GM12865 (cell line): ENCODE data around the gene SIGMAR1.
A peak's percentile ranks its signal among the peaks of the same experiment; 100 is the strongest.

ENCODE experiments used
- DNase-seq: peaks from one replicate; pipeline ENCODE4 v3.0.0; 2010; ENCODE audit warnings: low read depth
- H3K4me3 ChIP-seq: 2 replicates; pipeline ENCODE4 v1.5.1; 2011; ENCODE audit warnings: mild to moderate bottlenecking, low read depth, low read length, control low read depth
- TF ChIP-seq, protein P1 (sequence below): IDR thresholded peaks from 2 replicates; pipeline ENCODE4 v1.5.1; 2011; ENCODE audit warnings: low read length, control low read depth, low read depth, inconsistent platforms; ENCODE audit not compliant: insufficient read depth; ENCODE audit errors: missing control alignments

SIGMAR1 gene

GRCh38 chr9:34655394-34655793, 17.8 kb upstream of the SIGMAR1 start:
- H3K4me3 ChIP-seq, result no peak overlapping the region
- no peak for DNase-seq
- TF ChIP-seq, protein P1, sequence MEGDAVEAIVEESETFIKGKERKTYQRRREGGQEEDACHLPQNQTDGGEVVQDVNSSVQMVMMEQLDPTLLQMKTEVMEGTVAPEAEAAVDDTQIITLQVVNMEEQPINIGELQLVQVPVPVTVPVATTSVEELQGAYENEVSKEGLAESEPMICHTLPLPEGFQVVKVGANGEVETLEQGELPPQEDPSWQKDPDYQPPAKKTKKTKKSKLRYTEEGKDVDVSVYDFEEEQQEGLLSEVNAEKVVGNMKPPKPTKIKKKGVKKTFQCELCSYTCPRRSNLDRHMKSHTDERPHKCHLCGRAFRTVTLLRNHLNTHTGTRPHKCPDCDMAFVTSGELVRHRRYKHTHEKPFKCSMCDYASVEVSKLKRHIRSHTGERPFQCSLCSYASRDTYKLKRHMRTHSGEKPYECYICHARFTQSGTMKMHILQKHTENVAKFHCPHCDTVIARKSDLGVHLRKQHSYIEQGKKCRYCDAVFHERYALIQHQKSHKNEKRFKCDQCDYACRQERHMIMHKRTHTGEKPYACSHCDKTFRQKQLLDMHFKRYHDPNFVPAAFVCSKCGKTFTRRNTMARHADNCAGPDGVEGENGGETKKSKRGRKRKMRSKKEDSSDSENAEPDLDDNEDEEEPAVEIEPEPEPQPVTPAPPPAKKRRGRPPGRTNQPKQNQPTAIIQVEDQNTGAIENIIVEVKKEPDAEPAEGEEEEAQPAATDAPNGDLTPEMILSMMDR, result no peak

DNA sequence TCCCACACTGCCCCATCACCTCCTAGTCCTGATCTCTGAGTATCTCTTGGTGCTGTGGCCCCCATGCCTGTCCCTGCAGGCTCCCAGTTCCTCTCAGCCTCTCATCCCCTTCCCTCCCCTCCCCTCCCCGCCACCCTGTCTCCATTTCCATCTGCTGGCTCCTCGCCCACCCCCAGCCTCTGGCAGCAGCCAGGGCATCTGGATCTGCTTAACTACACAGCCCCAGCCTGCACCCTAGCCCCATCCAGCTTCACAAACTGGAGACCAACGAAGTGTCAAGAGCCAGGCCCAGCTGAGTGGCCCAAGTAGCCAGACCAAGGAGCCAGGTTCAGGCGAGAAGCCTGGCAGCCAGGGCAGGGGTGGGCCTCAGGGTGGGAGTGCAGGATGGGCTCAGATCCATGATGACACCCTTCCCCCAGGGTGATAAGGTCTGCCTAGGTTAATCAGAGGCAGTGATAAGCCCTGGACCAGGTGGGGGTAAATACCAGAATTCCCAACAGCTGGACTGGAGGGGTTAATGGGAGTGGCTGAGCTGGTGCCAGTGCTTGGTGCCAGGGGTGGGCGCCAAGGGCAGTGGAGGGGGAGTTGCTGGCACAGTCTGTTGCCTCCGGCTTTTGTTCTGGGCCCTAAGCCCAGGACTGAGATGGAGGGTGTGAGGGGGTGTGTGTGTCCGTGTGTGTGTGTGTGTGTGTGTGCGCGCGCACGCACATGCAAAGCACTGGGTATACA, 16.9 kb upstream of the SIGMAR1 start:
- TF ChIP-seq, protein P1, result no peak
- no peak for DNase-seq
- no peak overlapping the region for H3K4me3 ChIP-seq

DNA sequence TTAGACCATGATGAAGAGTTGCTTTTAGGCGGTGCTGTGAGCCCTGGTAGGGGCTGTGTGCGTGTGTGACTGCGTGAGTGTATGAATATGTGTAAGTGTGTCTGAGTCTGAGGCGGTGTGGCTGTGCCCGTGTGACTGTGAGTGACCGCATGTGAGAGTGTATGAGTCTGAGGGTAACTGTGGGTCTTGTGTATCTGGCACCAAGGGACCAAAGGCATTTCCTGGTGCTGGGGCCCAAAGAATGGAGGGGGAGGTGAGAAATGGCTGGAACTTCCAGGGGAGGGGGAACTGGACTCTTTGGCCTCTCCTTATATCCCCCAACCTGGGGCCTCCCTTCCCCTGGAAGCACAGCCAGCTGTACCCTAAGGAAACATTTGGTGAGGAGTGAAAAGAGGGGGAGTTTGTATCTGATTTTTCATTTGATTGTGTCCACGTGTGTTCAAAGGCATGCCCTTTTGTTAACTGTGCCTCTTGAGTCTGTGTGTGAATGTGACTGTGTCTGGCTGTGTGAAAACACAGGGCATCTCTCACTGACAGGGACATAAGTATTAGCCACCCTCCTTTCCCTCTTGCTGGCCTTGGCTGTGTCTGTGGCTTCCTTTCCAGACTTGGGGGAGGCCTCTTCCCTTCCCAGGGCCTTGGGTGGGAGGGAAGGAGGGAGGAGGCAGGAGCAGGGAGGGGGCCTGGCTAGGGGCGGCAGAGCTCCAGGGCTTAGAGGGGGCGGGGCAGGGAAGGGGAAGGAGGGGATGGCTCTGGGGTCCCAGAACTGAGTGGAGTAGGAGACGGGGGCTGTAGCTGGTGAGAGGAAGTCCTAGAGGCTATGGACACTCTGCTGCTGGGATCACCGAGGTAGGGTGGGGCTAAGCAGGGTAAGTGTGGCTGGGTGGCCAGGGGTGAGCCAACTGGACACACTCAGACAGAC, 15.8 kb upstream of the SIGMAR1 start:
- no peak overlapping the region for H3K4me3 ChIP-seq
- no peak for DNase-seq
- TF ChIP-seq, protein P1, result no peak

GRCh38 chr9:34652602-34653000, 15.0 kb upstream of the SIGMAR1 start:
- no peak for DNase-seq
- peak overlapping the region; percentile 25 for H3K4me3 ChIP-seq
- TF ChIP-seq, protein P1, result no peak

DNA sequence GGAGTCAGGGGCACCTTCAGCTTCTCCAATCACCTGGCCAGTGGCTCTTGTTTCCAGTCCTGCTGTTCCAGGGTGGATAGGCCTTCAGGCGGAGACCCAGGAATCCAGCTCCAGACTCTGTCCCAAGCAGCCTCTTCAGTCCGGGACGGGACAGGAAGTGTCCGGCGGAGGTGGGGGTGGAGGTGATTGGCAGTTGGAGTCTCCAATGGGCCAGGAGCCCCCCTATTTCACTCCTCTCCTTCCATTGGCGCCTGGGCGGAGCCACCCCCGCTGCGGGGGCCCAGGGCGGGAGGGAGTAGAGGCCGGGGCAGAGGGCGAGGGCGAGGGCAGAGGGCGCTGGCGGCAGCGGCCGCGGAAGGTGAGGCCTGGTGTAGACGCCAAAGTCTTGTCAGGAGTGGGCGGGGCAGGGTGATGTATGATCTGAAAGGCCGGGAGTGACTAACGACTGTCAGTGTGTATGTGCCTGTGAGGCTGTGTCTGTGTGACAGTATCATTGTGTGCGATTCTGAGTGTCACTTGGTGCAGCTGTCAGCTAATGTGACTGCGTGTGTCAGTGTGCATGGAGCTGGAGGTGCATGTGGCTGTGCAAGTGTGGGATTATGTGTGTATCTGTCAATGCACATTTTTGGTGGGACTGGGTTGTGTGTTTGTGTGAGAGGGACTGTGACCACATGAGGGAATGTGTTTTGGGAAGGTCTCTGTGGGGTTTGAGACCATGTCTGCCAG, 14.5 kb upstream of the SIGMAR1 start, which contains the start of gene IL11RA:
Gene IL11RA, plus strand, starts transcription at position 310 of the 726 bp plus-strand sequence. CDS start 3,033 bp downstream, outside the sequence.
- TF ChIP-seq, protein P1, result no peak
- peak; percentile 76 for DNase-seq
- peak within 1 kb of the TSS; percentile 25 for H3K4me3 ChIP-seq

DNA sequence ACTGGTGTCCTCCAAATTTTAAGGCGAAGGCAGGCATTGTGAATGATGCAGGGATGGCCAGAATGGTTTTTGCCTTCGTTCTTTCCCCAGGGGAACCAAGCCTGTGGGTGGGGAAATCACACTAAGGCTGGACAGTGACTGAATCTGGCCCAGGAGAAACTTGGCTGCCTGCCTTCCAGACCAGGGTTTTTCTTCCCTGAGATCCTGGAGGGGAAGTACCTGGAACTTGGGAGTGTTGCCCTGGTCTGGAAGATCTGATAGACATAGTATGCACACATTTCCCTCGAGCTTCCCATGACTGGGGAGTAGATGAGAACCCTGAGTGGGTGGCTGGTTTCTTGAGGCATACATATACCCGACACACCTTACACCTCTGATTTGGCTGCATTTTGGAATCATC, 13.7 kb upstream of the SIGMAR1 start:
- no peak overlapping the region for H3K4me3 ChIP-seq
- no peak for DNase-seq
- TF ChIP-seq, protein P1, result no peak
